Naive thymus-derived CD4-positive, alpha-beta T cell (primary cell): ENCODE data around the gene GPC6. TPM values are rescaled to one million over a fixed set of nuclear protein-coding genes. Genes with fewer than 3 reads are reported as not detected.

Experiments used
- ATAC-seq: fragments of 150-1000 bp; cut with Tn5 transposase; 2 replicates; pipeline ENCODE4 v1.10.0; 2021; ENCODE audit warnings: mild to moderate bottlenecking, moderate library complexity
- CTCF ChIA-PET: fragments of 350-600 bp; sonication (Branson Sonifier 250); formaldehyde crosslinking; loops from one replicate; lab custom pipeline; 2021; ENCODE audit warnings: antibody characterized with exemption; lab: Charles Lee
- POLR2A ChIA-PET: fragments of 350-600 bp; sonication (Branson Sonifier 250); formaldehyde crosslinking; loops from one replicate; lab custom pipeline; 2021; ENCODE audit warnings: antibody characterized with exemption, inconsistent platforms; lab: Charles Lee
- DNase-seq, 9 donors: peaks; one replicate each; pipeline versions ENCODE4 v3.0.0 to v3.0.0-alpha.2; 2020 to 2022; ENCODE audit warnings: mixed read lengths in 1 of 9
- H3K27ac ChIP-seq: one replicate; pipeline ENCODE4 v1.7.0; 2013; ENCODE audit warnings: mild to moderate bottlenecking, low read depth, low read length, moderate library complexity
- H3K27me3 ChIP-seq, 2 donors: one replicate each; pipeline ENCODE4 v1.7.0; 2013; ENCODE audit warnings: low read length in 2 of 2, mild to moderate bottlenecking in 2 of 2, moderate library complexity in 2 of 2; ENCODE audit not compliant: control insufficient read depth in 2 of 2, insufficient read depth in 2 of 2
- H3K36me3 ChIP-seq, 3 experiments: 1 replicate in 2 of 3; 2 replicates in 1 of 3; pipeline ENCODE4 v1.7.0; 2013; ENCODE audit warnings: low read length in 3 of 3, mild to moderate bottlenecking in 3 of 3, moderate library complexity in 1 of 3; ENCODE audit not compliant: insufficient read depth in 3 of 3, control insufficient read depth in 2 of 3
- H3K4me1 ChIP-seq, 2 donors: one replicate each; pipeline ENCODE4 v1.7.0; 2013; ENCODE audit warnings: low read length in 2 of 2, mild to moderate bottlenecking in 2 of 2, moderate library complexity in 1 of 2; ENCODE audit not compliant: control insufficient read depth in 2 of 2, insufficient read depth in 2 of 2
- H3K4me3 ChIP-seq: 2 replicates; pipeline ENCODE4 v1.7.0; 2013; ENCODE audit warnings: mild to moderate bottlenecking, low read length
- H3K9me3 ChIP-seq, 3 experiments: 1 replicate in 2 of 3; 2 replicates in 1 of 3; pipeline ENCODE4 v1.7.0; 2013; ENCODE audit warnings: low read length in 3 of 3; ENCODE audit not compliant: control insufficient read depth in 2 of 3
- H3K27ac Mint-ChIP-seq, 9 donors: one replicate each; pipeline ENCODE4 v1.8.0; 2020 to 2022; ENCODE audit warnings: mixed read lengths in 9 of 9, mild to moderate bottlenecking in 8 of 9, moderate library complexity in 5 of 9, inconsistent platforms in 2 of 9
- H3K27me3 Mint-ChIP-seq, 5 donors: one replicate each; pipeline ENCODE4 v1.8.0; 2021 to 2022; ENCODE audit warnings: mixed read lengths in 5 of 5, mild to moderate bottlenecking in 1 of 5
- H3K36me3 Mint-ChIP-seq, 5 donors: one replicate each; pipeline ENCODE4 v1.8.0; 2020 to 2022; ENCODE audit warnings: mixed read lengths in 5 of 5, mild to moderate bottlenecking in 3 of 5, inconsistent platforms in 1 of 5
- H3K4me1 Mint-ChIP-seq, 7 donors: one replicate each; pipeline ENCODE4 v1.8.0; 2020 to 2022; ENCODE audit warnings: mixed read lengths in 7 of 7, mild to moderate bottlenecking in 3 of 7, inconsistent platforms in 1 of 7
- H3K4me3 Mint-ChIP-seq, 10 donors: one replicate each; pipeline ENCODE4 v1.8.0; 2020 to 2022; ENCODE audit warnings: mild to moderate bottlenecking in 10 of 10, mixed read lengths in 10 of 10, moderate library complexity in 6 of 10, inconsistent platforms in 2 of 10
- H3K9me3 Mint-ChIP-seq, 11 donors: one replicate each; pipeline ENCODE4 v1.8.0; 2020 to 2022; ENCODE audit warnings: mixed read lengths in 11 of 11, mild to moderate bottlenecking in 4 of 11, inconsistent platforms in 1 of 11, moderate library complexity in 1 of 11
- intact Hi-C, 2 donors: fragments of 100-400 bp; cut with micrococcal nuclease; formaldehyde crosslinking; loops; one replicate each; pipeline ENCODE4 v1.15.1; 2023
- polyA plus RNA-seq, 2 donors: library from polyadenylated mRNA; unstranded; fragments of 300-500 nt; fragmentation: Illumina TruSeq; gene quantifications; one replicate each; pipeline ENCODE4 v1.2.3, GENCODE V29; 2021
- total RNA-seq, 6 experiments: library from RNA in 5 of 6; stranded (reverse) in 5 of 6; gene quantifications; 1 replicate in 5 of 6; 2 replicates in 1 of 6; pipeline ENCODE4 v1.2.3 and lab custom pipeline; 2021 to 2026

Gene GPC6
- total and polyA plus RNA-seq, 7 experiments from 2014 or later: not detected

GRCh38 chr13:93951951-93952350 is 725.3 kb downstream of the GPC6 start:
- intact Hi-C loops: no loop called here
- Mint-ChIP-seq H3K27me3 (peaks cover 0 to 4% (median 0%) of the 10 kb centered on the region in 5 donors), H3K4me3 (no peak overlapping the region), H3K36me3 (no peaks in the 10 kb centered on the region), H3K9me3 (no peaks in the 10 kb centered on the region), H3K4me1 (no peaks in the 10 kb centered on the region), H3K27ac (no peak overlapping the region)
- Histone ChIP-seq H3K9me3 (no peaks in the 10 kb centered on the region), H3K4me1 (no peaks in the 10 kb centered on the region), H3K27ac (no peak overlapping the region), H3K4me3 (no peak overlapping the region), H3K36me3 (no peaks in the 10 kb centered on the region), H3K27me3 (no peaks in the 10 kb centered on the region)
- ChIA-PET POLR2A (no interaction called here), CTCF (interaction anchor here (0.6 kb wide), 1 partner anchor 29 kb away, joined by 3 read pairs; no protein-coding TSS in a partner anchor)
- ATAC-seq (no peak), DNase-seq (no peak)

DNA sequence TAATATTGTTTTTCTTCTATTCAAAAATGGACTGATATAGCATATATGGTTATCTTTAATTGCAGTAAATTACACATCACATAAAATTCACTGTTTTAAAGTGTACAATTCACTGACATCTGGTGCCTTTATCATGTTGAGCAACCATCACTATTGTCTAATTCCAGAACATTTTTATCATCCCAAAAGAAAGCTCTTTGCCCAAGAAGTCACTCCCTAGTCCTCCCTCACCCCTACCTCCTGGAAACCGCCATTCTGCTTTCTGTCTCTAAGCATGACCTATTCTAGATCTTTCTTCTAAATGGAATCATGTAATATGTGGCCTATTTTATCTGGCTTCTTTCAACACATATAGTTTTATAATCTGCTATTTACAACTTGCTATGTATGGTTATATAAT is 727.2 kb downstream of the GPC6 start:
- POLR2A ChIA-PET: no interaction called here
- DNase-seq (no peak), ATAC-seq (no peak)
- Histone ChIP-seq H3K36me3 (no peaks in the 10 kb centered on the region), H3K27me3 (no peaks in the 10 kb centered on the region), H3K4me1 (no peaks in the 10 kb centered on the region), H3K4me3 (no peak overlapping the region), H3K9me3 (no peaks in the 10 kb centered on the region), H3K27ac (no peak overlapping the region)
- Mint-ChIP-seq H3K4me1 (no peaks in the 10 kb centered on the region), H3K36me3 (no peaks in the 10 kb centered on the region), H3K27ac (no peak overlapping the region), H3K4me3 (no peak overlapping the region), H3K9me3 (peaks cover 0 to 12% (median 2%) of the 10 kb centered on the region in 11 donors), H3K27me3 (peaks cover 0 to 4% (median 0%) of the 10 kb centered on the region in 5 donors)
- intact Hi-C loops: no loop called here
- CTCF ChIA-PET: no interaction called here

- no peaks in the 10 kb centered on the region for H3K36me3 ChIP-seq
- DNase-seq (no peak), ATAC-seq (no peak)
- H3K4me3 ChIP-seq: no peak overlapping the region
- no peak overlapping the region for H3K27ac ChIP-seq
- Mint-ChIP-seq H3K4me1 (no peaks in the 10 kb centered on the region), H3K27me3 (peaks cover 0 to 7% (median 4%) of the 10 kb centered on the region in 5 donors), H3K27ac (no peak overlapping the region), H3K4me3 (no peak overlapping the region), H3K9me3 (peaks cover 0 to 12% (median 3%) of the 10 kb centered on the region in 11 donors), H3K36me3 (no peaks in the 10 kb centered on the region)
- no peaks in the 10 kb centered on the region for H3K9me3 ChIP-seq
- intact Hi-C loops: no loop called here
- POLR2A ChIA-PET: no interaction called here
- H3K4me1 ChIP-seq: no peaks in the 10 kb centered on the region
- CTCF ChIA-PET: interaction anchor here (0.6 kb wide), 1 partner anchor 344 kb away, joined by 3 read pairs; no protein-coding TSS in a partner anchor
- no peaks in the 10 kb centered on the region for H3K27me3 ChIP-seq
These were observed 729.3 kb downstream of the GPC6 start for GRCh38 chr13:93955904-93956303.

DNA sequence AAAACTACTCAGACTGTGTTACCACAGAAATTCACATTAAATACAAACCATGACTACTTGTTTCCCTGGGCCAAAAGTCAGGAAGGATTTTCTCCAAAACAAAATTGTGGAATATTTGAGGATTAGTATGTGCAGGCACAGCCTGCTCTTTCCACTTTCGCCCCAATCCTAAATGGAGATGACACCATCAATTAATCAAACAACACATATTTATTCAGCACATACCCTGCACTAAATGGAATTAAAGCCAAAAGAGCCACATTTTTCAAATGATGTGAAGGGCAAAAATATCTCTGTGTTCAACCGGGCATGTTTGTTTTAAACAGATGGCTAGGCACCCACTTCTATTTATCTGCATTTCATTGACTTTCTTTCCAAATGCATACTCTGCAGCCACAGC is 729.8 kb downstream of the GPC6 start:
- no peak for DNase-seq
- Histone ChIP-seq H3K36me3 (no peaks in the 10 kb centered on the region), H3K4me1 (no peaks in the 10 kb centered on the region), H3K27me3 (no peaks in the 10 kb centered on the region), H3K9me3 (no peaks in the 10 kb centered on the region), H3K4me3 (no peak overlapping the region), H3K27ac (no peak overlapping the region)
- intact Hi-C loops: no loop called here
- peaks cover 0 to 12% (median 3%) of the 10 kb centered on the region in 11 donors for H3K9me3 Mint-ChIP-seq
- no peaks in the 10 kb centered on the region for H3K36me3 Mint-ChIP-seq
- H3K4me1 Mint-ChIP-seq: no peaks in the 10 kb centered on the region
- ChIA-PET POLR2A (no interaction called here), CTCF (no interaction called here)
- no peak overlapping the region for H3K27ac Mint-ChIP-seq
- peaks cover 0 to 7% (median 4%) of the 10 kb centered on the region in 5 donors for H3K27me3 Mint-ChIP-seq
- H3K4me3 Mint-ChIP-seq: no peak overlapping the region
- no peak for ATAC-seq

DNA sequence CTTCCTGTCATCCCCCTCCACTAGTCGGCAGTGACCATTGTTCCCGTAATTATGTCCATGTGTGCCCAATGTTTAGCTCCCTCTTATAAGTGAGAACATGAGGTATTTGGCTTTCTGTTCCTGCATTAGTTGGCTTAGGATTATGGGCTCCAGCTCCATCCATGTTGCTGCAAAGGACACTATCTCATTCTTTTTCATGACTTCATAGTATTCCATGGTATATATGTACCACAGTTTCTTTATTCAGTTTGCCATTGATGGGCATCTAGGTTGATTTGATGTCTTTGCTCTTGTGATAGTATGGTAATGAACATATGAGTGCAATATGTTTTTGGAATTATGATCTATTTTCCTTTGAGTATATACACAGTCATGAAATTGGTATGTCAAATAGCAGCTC is 730.8 kb downstream of the GPC6 start:
- H3K4me1 Mint-ChIP-seq: no peaks in the 10 kb centered on the region
- ATAC-seq (no peak), DNase-seq (no peak)
- peaks cover 0 to 13% (median 4%) of the 10 kb centered on the region in 5 donors for H3K27me3 Mint-ChIP-seq
- Histone ChIP-seq H3K36me3 (no peaks in the 10 kb centered on the region), H3K27me3 (no peaks in the 10 kb centered on the region), H3K4me3 (no peak overlapping the region), H3K9me3 (no peaks in the 10 kb centered on the region), H3K4me1 (no peaks in the 10 kb centered on the region), H3K27ac (no peak overlapping the region)
- no peak overlapping the region for H3K27ac Mint-ChIP-seq
- peaks cover 0 to 12% (median 3%) of the 10 kb centered on the region in 11 donors for H3K9me3 Mint-ChIP-seq
- intact Hi-C loops: no loop called here
- H3K4me3 Mint-ChIP-seq: no peak overlapping the region
- POLR2A ChIA-PET: no interaction called here
- no peaks in the 10 kb centered on the region for H3K36me3 Mint-ChIP-seq
- CTCF ChIA-PET: no interaction called here

DNA sequence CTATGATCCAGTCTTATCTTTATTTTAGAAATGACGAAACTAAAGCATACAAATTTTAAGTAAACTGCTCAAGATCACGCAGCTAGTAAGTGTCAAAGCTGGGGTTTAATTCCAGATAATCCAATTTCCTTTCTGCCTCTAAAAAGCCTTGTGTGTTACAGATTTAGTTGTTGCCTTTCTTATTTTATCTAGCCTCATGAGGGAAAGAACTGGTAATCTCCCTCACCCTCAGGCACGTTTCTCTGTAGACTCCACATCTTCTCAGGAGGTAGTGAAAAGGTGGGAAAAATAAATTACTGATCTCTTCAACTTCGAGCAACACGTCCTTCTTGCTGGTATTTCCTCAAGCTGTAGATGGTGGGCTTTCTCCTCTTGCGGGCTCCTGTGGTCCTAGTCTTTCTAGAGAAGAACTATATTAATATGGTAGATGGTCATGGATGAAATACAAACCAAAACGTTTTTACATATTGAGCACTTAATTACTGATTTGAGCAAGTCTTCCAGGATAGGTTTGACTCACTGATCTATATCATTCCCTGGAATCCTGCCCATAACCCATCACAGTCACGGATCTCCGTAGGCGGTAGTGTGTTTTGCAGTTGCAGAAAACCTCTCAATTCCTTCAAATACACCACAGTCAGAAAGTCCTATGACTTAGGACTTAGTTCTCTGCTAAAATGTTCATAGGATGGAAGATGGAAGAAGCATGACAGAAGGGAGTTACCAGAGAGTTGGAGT is 733.4 kb downstream of the GPC6 start:
- ATAC-seq (no peak), DNase-seq (no peak)
- ChIA-PET CTCF (no interaction called here), POLR2A (no interaction called here)
- H3K36me3 Mint-ChIP-seq: no peaks in the 10 kb centered on the region
- H3K4me1 Mint-ChIP-seq: no peaks in the 10 kb centered on the region
- Histone ChIP-seq H3K27ac (no peak overlapping the region), H3K36me3 (no peaks in the 10 kb centered on the region), H3K4me3 (no peak overlapping the region), H3K4me1 (no peaks in the 10 kb centered on the region), H3K9me3 (no peaks in the 10 kb centered on the region), H3K27me3 (no peaks in the 10 kb centered on the region)
- no peak overlapping the region for H3K4me3 Mint-ChIP-seq
- intact Hi-C loops: no loop called here
- peaks cover 0 to 12% (median 3%) of the 10 kb centered on the region in 11 donors for H3K9me3 Mint-ChIP-seq
- H3K27ac Mint-ChIP-seq: no peak overlapping the region
- H3K27me3 Mint-ChIP-seq: peaks cover 0 to 18% (median 10%) of the 10 kb centered on the region in 5 donors
